ENCODE data around the gene FAM47E. TPM values are rescaled to one million over a fixed set of nuclear protein-coding genes. Genes with fewer than 3 reads are reported as not detected.

Gene FAM47E
- 0.21 TPM for total RNA-seq

GRCh38 chr4:76251441-76252270 lies at the start of gene FAM47E:
FAM47E (plus strand) TSS chr4:76251721; CDS start chr4:76251747, 26 bp downstream.
- no peaks in the 10 kb centered on the region for H3K9me3 ChIP-seq (ENCODE audit: low read depth, low read length)
- peaks cover 16% of the 10 kb centered on the region for H3K4me1 ChIP-seq (ENCODE audit: insufficient read depth, low read length)
- H3K27me3 ChIP-seq (ENCODE audit: insufficient read depth, low read length), result peaks cover 66% of the 10 kb centered on the region
- peak within 1 kb of the TSS; percentile 29 for H3K4me3 ChIP-seq (ENCODE audit: low read length)

GRCh38 chr4:76203541-76203940 lies 48.0 kb upstream of the FAM47E start:
- Histone ChIP-seq H3K4me3 (ENCODE audit: low read length) (no peak overlapping the region), H3K27me3 (ENCODE audit: insufficient read depth, low read length) (no peaks in the 10 kb centered on the region), H3K9me3 (ENCODE audit: low read depth, low read length) (no peaks in the 10 kb centered on the region), H3K4me1 (ENCODE audit: insufficient read depth, low read length) (peaks cover 34% of the 10 kb centered on the region)

- Histone ChIP-seq H3K27me3 (ENCODE audit: insufficient read depth, low read length) (no peaks in the 10 kb centered on the region), H3K9me3 (ENCODE audit: low read depth, low read length) (no peaks in the 10 kb centered on the region), H3K4me3 (ENCODE audit: low read length) (no peak overlapping the region), H3K4me1 (ENCODE audit: insufficient read depth, low read length) (peaks cover 34% of the 10 kb centered on the region)
These were observed 46.6 kb upstream of the FAM47E start for GRCh38 chr4:76204936-76205335.

GRCh38 chr4:76205476-76205875 lies 46.0 kb upstream of the FAM47E start:
- Histone ChIP-seq H3K4me3 (ENCODE audit: low read length) (no peak overlapping the region), H3K4me1 (ENCODE audit: insufficient read depth, low read length) (peaks cover 34% of the 10 kb centered on the region), H3K9me3 (ENCODE audit: low read depth, low read length) (no peaks in the 10 kb centered on the region), H3K27me3 (ENCODE audit: insufficient read depth, low read length) (no peaks in the 10 kb centered on the region)

GRCh38 chr4:76206222-76206942 lies 45.1 kb upstream of the FAM47E start:
- no peak overlapping the region for H3K4me3 ChIP-seq (ENCODE audit: low read length)
- H3K27me3 ChIP-seq (ENCODE audit: insufficient read depth, low read length), result no peaks in the 10 kb centered on the region
- no peaks in the 10 kb centered on the region for H3K9me3 ChIP-seq (ENCODE audit: low read depth, low read length)
- peaks cover 35% of the 10 kb centered on the region for H3K4me1 ChIP-seq (ENCODE audit: insufficient read depth, low read length)

DNA sequence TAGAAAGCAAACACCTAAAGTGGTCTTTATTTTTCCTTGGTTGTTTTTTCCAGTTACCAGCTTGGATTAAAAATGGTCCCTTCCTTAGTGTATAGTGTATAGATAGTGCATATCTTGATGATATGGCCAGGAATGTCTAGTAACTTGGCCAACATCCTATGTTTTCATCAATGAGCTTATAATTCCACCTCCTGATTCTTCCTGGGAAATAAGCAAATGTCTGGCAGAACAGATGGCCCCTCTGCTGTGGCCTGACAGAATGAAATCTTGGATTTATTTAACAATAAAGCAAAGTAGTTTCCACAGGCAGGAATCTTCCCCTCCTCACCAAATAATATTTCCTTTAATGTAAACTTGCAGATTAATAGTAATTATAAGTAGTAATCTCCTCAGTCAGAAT lies 44.0 kb upstream of the FAM47E start:
- Histone ChIP-seq H3K4me3 (ENCODE audit: low read length) (no peak overlapping the region), H3K27me3 (ENCODE audit: insufficient read depth, low read length) (no peaks in the 10 kb centered on the region), H3K4me1 (ENCODE audit: insufficient read depth, low read length) (peaks cover 47% of the 10 kb centered on the region), H3K9me3 (ENCODE audit: low read depth, low read length) (no peaks in the 10 kb centered on the region)

- H3K9me3 ChIP-seq (ENCODE audit: low read depth, low read length), result no peaks in the 10 kb centered on the region
- H3K27me3 ChIP-seq (ENCODE audit: insufficient read depth, low read length), result no peaks in the 10 kb centered on the region
- no peak overlapping the region for H3K4me3 ChIP-seq (ENCODE audit: low read length)
- H3K4me1 ChIP-seq (ENCODE audit: insufficient read depth, low read length), result peaks cover 53% of the 10 kb centered on the region
These were observed 43.3 kb upstream of the FAM47E start for GRCh38 chr4:76208005-76208765.

DNA sequence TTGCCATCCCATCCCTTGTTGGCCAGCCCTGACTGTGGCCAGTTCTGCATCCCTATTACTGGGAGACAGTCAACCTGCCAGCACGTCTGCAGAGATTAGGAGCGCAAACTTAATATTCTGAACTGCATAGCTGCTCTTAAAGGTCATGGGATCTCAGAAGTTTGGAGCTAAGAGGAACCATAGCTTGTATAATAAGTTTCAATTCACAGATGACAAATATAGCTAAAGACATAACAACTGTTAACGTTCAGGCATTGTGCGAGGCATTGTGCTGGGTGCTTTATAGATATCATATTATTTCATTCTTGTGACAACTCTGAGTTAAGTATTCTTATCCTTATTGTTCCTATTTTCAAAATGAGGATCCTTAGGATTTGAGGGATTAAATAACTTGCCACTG lies 41.6 kb upstream of the FAM47E start:
- Histone ChIP-seq H3K9me3 (ENCODE audit: low read depth, low read length) (no peaks in the 10 kb centered on the region), H3K27me3 (ENCODE audit: insufficient read depth, low read length) (no peaks in the 10 kb centered on the region), H3K4me1 (ENCODE audit: insufficient read depth, low read length) (peaks cover 65% of the 10 kb centered on the region), H3K4me3 (ENCODE audit: low read length) (no peak overlapping the region)

DNA sequence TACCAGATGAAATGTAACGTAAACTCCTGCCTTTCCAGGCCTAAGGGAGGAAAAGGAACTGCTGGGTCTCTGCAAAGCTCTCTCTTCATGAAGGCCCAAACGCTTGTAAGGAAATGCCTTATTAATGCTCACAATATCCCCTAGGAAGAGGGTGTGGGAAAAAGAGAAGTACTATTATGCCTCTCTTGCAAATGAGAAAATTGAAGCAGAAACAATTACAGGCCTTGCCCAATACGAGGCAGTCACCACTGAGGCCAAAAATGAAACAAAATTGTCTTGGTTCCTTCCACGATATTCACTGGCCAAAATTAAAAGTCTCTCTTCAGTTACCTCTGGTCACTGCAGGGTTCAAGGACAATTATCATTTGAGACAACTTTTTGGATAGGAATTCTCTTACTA lies 41.1 kb upstream of the FAM47E start:
- Histone ChIP-seq H3K4me1 (ENCODE audit: insufficient read depth, low read length) (peaks cover 71% of the 10 kb centered on the region), H3K4me3 (ENCODE audit: low read length) (no peak overlapping the region), H3K9me3 (ENCODE audit: low read depth, low read length) (no peaks in the 10 kb centered on the region), H3K27me3 (ENCODE audit: insufficient read depth, low read length) (no peaks in the 10 kb centered on the region)

DNA sequence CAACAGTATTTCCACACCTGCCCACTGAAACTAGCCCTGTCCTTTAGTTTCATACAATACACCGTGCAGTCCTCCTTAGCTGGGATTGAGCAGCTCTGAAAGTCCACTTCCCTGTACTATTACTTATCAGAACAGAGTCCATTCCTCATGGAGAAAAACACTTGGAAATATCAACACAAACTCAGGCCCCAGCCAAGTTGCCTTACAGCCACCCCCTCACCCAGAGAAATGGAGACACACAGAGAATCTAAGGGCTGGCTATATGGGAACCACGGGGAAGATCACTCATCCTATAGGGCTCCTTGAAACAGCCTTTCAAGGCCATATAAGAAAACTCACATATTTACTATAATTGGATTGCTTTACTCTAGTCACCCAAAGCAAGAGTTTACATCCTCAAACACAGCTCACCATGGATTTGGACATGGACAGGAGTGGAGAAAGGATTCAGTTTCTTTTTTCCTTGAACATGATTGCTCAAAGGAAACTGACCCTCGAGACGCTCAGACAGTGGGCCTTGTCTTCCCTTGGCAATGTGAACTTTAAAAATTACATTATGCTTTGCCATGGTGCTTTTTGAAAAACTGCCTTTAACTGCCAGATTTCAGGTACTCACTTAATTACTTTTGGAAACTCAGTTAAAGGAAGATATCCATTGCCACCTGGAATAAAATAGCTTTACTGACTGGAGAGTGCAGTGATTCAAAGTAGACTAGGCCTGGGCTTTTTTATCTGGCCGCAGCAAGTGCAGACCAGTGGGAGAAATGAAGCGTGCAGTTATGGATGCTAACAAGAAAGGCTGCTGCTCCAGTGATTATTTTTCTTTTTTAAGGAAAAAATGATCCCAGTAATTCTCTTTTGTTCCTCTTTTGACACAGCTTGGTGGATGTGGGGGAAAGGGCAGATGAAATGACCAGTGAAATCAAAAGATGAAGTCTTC lies 39.5 kb upstream of the FAM47E start:
- H3K27me3 ChIP-seq (ENCODE audit: insufficient read depth, low read length), result no peaks in the 10 kb centered on the region
- H3K9me3 ChIP-seq (ENCODE audit: low read depth, low read length), result no peaks in the 10 kb centered on the region
- H3K4me1 ChIP-seq (ENCODE audit: insufficient read depth, low read length), result peaks cover 84% of the 10 kb centered on the region
- peak overlapping the region; percentile 67 for H3K4me3 ChIP-seq (ENCODE audit: low read length)

DNA sequence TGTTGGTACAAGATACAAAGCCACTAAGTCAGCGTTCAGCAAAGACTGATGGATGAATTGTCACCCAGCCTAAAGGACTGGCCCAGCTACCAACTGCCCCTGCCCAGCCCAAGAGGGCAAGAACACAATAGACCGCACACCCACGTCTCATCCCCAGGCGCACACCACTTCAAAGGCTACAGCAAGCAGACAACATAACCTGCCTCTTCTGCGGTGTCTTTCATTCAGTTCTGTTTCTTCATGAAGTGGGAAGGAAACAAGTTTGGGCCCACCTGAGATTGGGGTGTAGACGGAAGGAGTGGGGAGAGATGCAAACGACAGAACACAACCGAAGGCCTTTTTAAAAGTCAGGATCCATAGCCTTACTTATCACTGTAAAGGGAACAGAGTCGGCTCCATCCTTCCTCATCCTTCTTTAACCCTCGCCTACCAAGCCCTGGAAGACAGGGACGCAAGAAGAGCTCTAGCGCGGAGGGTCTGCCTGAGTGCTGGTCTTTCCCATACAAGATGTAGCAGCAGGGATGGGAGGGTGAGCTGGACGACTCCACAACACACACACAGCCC lies 38.6 kb upstream of the FAM47E start:
- Histone ChIP-seq H3K4me1 (ENCODE audit: insufficient read depth, low read length) (peaks cover 91% of the 10 kb centered on the region), H3K4me3 (ENCODE audit: low read length) (peak overlapping the region; percentile 67), H3K9me3 (ENCODE audit: low read depth, low read length) (no peaks in the 10 kb centered on the region), H3K27me3 (ENCODE audit: insufficient read depth, low read length) (no peaks in the 10 kb centered on the region)

DNA sequence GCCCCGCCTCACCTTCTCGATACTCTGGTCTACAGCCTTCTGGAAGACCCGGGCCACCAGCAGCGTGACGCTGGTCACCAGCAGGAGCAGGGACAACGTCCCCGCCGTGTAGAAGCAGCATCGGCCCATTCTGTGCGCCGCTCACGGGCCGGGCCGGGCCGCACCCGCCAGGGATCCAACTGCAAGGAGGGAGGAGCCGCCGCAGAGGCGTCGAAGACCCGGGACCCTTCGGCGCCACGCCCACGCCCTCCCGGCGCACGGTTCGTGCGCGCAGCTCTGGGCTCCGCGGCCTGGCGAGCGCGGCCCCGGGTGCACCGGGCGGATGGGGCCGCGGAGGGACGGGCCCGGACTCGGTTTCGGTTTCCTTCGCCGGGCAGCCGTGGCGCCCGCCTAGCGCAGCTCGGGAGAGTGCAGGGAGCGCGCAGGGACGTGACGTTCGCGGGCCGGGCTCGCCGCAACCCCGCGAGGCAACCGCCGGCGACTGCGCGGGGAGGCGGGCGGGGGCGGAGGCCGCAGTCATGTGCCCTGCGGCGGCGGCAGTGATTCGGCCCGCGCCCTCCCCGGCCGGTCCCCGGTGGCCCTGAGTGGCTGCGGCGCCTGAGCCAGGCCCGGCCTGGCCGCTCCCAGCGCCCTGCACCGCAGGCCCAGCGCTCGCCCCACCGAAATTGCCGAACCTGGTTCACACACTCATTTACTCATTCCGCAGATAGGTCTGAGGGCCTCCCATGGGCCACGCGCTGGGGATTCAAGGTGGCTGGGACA lies 37.9 kb upstream of the FAM47E start, which contains the start of gene SCARB2:
SCARB2 (minus strand) TSS at position 410 of the 762 bp plus-strand sequence; CDS start at position 129, 281 bp downstream.
- Histone ChIP-seq H3K4me1 (ENCODE audit: insufficient read depth, low read length) (peaks cover 90% of the 10 kb centered on the region), H3K27me3 (ENCODE audit: insufficient read depth, low read length) (no peaks in the 10 kb centered on the region), H3K4me3 (ENCODE audit: low read length) (peak within 1 kb of the TSS; percentile 67)

DNA sequence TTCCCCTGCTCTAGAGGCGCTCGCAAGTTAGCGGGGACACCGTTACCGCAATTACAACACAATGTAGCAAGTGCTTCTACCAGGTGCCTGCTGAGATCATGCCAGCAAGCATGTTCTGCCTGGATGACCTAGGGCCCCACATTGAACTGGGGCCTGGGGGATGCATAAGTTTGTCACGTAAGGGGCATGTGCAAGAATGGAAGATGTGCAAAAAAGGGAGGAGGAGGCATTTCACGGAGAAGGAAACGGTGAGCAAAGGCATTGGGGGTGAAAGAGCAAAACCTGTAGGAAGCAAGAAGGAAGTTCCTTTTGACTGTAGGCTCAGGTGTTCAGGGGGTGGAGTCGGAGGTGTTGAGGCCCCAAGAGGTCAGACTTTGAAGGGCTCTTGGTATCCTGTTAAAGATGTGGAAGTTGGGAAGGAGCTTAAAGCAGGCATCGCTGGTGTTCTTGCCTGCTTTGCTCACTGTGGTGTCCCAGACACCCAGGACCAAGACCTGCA lies 37.3 kb upstream of the FAM47E start:
- Histone ChIP-seq H3K4me1 (ENCODE audit: insufficient read depth, low read length) (peaks cover 90% of the 10 kb centered on the region), H3K4me3 (ENCODE audit: low read length) (peak overlapping the region; percentile 67), H3K27me3 (ENCODE audit: insufficient read depth, low read length) (no peaks in the 10 kb centered on the region), H3K9me3 (ENCODE audit: low read depth, low read length) (no peaks in the 10 kb centered on the region)

More for the DNA sequence above, 37.9 kb upstream of the FAM47E start, which contains the start of gene SCARB2:
- no peaks in the 10 kb centered on the region for H3K9me3 ChIP-seq (ENCODE audit: low read depth, low read length)
